ENCODE measurements around the gene VWC2L. TPM values are rescaled to one million over a fixed set of nuclear protein-coding genes. Genes with fewer than 3 reads are reported as not detected.

The VWC2L gene
- polyA plus RNA-seq, 1 experiment: 0.04 TPM

DNA sequence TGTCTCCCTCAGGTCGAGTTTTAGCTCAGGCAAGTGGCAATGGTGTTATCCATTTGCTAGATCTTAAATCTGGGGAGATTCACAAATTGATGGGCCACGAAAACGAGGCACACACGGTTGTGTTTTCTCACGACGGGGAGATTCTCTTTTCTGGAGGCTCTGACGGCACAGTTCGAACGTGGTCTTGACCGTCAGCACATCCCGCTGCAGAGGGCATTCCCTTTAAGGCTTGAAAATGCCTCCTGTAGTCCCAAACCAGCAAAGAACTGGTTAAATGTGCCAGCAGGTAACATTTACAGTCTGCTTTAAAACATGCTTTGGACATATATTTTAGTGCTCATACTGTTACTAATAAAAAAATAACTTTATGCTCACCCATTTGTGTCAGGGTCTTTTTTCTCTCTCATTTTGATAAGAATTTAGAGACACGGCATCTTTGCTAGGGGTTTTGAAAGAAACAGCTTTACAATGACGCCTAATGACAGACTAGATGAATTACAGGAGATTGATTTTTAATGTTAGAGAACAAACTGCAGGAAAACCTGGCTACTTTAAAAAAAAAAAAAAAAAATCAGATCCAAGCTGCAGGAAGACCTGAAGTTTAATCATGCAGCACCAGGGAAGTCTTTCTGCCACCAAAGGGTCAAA, 602 bp upstream of the VWC2L start:
- DNase-seq (ENCODE audit: low read depth, low spot score): no peak
- Histone ChIP-seq H3K27ac (ENCODE audit: low read depth, low read length) (no peak overlapping the region), H3K9me3 (ENCODE audit: control insufficient read depth, insufficient read depth, low read length) (no peaks in the 10 kb centered on the region), H3K27me3 (ENCODE audit: control insufficient read depth, insufficient read depth, low read length) (no peaks in the 10 kb centered on the region), H3K4me3 (ENCODE audit: low read depth, low read length) (no peak overlapping the region)
- ChIA-PET POLR2A (no interaction called here), CTCF (interaction anchor here (1.7 kb wide), 1 partner anchor 604 kb away, joined by 5 read pairs; no protein-coding TSS in a partner anchor)
- TF ChIP-seq, protein P1, sequence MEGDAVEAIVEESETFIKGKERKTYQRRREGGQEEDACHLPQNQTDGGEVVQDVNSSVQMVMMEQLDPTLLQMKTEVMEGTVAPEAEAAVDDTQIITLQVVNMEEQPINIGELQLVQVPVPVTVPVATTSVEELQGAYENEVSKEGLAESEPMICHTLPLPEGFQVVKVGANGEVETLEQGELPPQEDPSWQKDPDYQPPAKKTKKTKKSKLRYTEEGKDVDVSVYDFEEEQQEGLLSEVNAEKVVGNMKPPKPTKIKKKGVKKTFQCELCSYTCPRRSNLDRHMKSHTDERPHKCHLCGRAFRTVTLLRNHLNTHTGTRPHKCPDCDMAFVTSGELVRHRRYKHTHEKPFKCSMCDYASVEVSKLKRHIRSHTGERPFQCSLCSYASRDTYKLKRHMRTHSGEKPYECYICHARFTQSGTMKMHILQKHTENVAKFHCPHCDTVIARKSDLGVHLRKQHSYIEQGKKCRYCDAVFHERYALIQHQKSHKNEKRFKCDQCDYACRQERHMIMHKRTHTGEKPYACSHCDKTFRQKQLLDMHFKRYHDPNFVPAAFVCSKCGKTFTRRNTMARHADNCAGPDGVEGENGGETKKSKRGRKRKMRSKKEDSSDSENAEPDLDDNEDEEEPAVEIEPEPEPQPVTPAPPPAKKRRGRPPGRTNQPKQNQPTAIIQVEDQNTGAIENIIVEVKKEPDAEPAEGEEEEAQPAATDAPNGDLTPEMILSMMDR (IDR thresholded peaks at IDR 0.05; ENCODE audit: low read depth, low read length): no peak

- H3K27me3 ChIP-seq (ENCODE audit: control insufficient read depth, insufficient read depth, low read length): no peaks in the 10 kb centered on the region
- H3K9me3 ChIP-seq (ENCODE audit: control insufficient read depth, insufficient read depth, low read length): no peaks in the 10 kb centered on the region
- no peak overlapping the region for H3K27ac ChIP-seq (ENCODE audit: low read depth, low read length)
- H3K4me3 ChIP-seq (ENCODE audit: low read depth, low read length): no peak overlapping the region
- no peak for DNase-seq (ENCODE audit: low read depth, low spot score)
- ChIA-PET POLR2A (no interaction called here), CTCF (no interaction called here)
- TF ChIP-seq, protein P1 (IDR thresholded peaks at IDR 0.05; ENCODE audit: low read depth, low read length): no peak
Measured at GRCh38 chr2:214412679-214413078, 1.8 kb downstream of the VWC2L start.

DNA sequence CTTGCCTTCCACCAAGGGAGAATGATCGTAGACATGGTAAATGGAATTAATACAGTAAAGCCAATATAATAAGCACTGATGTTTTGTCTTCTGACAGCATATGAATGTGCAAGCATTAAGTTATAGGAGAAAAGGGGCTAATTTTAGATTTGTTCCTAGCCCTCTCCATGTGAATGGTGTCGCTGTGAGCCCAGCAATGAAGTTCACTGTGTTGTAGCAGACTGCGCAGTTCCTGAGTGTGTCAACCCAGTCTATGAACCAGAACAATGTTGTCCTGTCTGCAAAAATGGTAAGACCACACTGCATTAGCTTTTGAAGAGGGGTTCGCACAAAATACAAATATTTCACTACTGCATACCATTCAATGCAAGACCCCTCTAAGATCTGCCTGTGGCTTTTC, 25.6 kb downstream of the VWC2L start:
- no peak overlapping the region for H3K4me3 ChIP-seq (ENCODE audit: low read depth, low read length)
- ChIA-PET CTCF (no interaction called here), POLR2A (no interaction called here)
- DNase-seq (ENCODE audit: low read depth, low spot score): no peak
- H3K27me3 ChIP-seq (ENCODE audit: control insufficient read depth, insufficient read depth, low read length): no peaks in the 10 kb centered on the region
- H3K27ac ChIP-seq (ENCODE audit: low read depth, low read length): no peak overlapping the region
- TF ChIP-seq, protein P1 (IDR thresholded peaks at IDR 0.05; ENCODE audit: low read depth, low read length): no peak
- no peaks in the 10 kb centered on the region for H3K9me3 ChIP-seq (ENCODE audit: control insufficient read depth, insufficient read depth, low read length)

- ChIA-PET POLR2A (no interaction called here), CTCF (no interaction called here)
Measured at GRCh38 chr2:214450118-214450894, 39.5 kb downstream of the VWC2L start.

More at GRCh38 chr2:214450118-214450894, 39.5 kb downstream of the VWC2L start:
- Histone ChIP-seq H3K4me3 (ENCODE audit: low read depth, low read length) (no peak overlapping the region), H3K27ac (ENCODE audit: low read depth, low read length) (no peak overlapping the region), H3K27me3 (ENCODE audit: control insufficient read depth, insufficient read depth, low read length) (no peaks in the 10 kb centered on the region), H3K9me3 (ENCODE audit: control insufficient read depth, insufficient read depth, low read length) (no peaks in the 10 kb centered on the region)
- TF ChIP-seq, protein P1 (IDR thresholded peaks at IDR 0.05; ENCODE audit: low read depth, low read length): no peak
- no peak for DNase-seq (ENCODE audit: low read depth, low spot score)
